DOHH2 (cell line): ENCODE data around the gene GGA2.

Source experiments
- H3F3A ChIP-seq: fragments of 200-600 bp; sonication (generic), shearing (Covaris generic); 2 replicates; pipeline ENCODE4 v1.6.0; 2016; ENCODE audit warnings: antibody characterized with exemption, mild to moderate bottlenecking; ENCODE audit not compliant: control insufficient read depth, insufficient read depth
- H3K27ac ChIP-seq: fragments of 200-600 bp; sonication (generic); 2 replicates; pipeline ENCODE4 v1.5.1; 2014; ENCODE audit warnings: low read depth, mild to moderate bottlenecking, low read length, moderate library complexity
- H3K27me3 ChIP-seq: fragments of 200-600 bp; sonication (generic); 2 replicates; pipeline ENCODE4 v1.6.1; 2014; ENCODE audit warnings: mild to moderate bottlenecking, low read length, mixed read lengths; ENCODE audit not compliant: control insufficient read depth
- H3K36me3 ChIP-seq: fragments of 200-600 bp; sonication (generic); 2 replicates; pipeline ENCODE4 v1.6.1; 2014; ENCODE audit warnings: mild to moderate bottlenecking, low read length, moderate library complexity, mixed read lengths; ENCODE audit not compliant: control insufficient read depth
- H3K4me1 ChIP-seq: fragments of 200-600 bp; sonication (generic); 2 replicates; pipeline ENCODE4 v1.6.1; 2014; ENCODE audit warnings: mild to moderate bottlenecking, low read length, mixed read lengths; ENCODE audit not compliant: control insufficient read depth
- H3K4me2 ChIP-seq: fragments of 200-600 bp; sonication (generic); 2 replicates; pipeline ENCODE4 v1.6.0; 2014; ENCODE audit warnings: mild to moderate bottlenecking, low read length, moderate library complexity
- H3K4me3 ChIP-seq: fragments of 200-600 bp; sonication (generic); 2 replicates; pipeline ENCODE4 v1.5.1; 2014; ENCODE audit warnings: mild to moderate bottlenecking, low read length, mixed read lengths
- H3K79me2 ChIP-seq: fragments of 200-600 bp; sonication (generic); 2 replicates; pipeline ENCODE4 v1.6.1; 2014; ENCODE audit warnings: mild to moderate bottlenecking, low read length, mixed read lengths; ENCODE audit not compliant: control insufficient read depth
- H3K9me2 ChIP-seq: fragments of 200-600 bp; sonication (generic); replicated peaks from 2 replicates; pipeline ENCODE4 v1.6.1; 2014; ENCODE audit warnings: mild to moderate bottlenecking, low read length, mixed read lengths; ENCODE audit not compliant: control insufficient read depth
- H3K9me3 ChIP-seq: fragments of 200-600 bp; sonication (generic); 2 replicates; pipeline ENCODE4 v1.6.1; 2014; ENCODE audit warnings: antibody characterized with exemption, low read length, mixed read lengths; ENCODE audit not compliant: control insufficient read depth, insufficient read depth
- H4K20me1 ChIP-seq: fragments of 200-600 bp; sonication (generic); 2 replicates; pipeline ENCODE4 v1.6.0; 2014; ENCODE audit warnings: low read depth, mild to moderate bottlenecking, antibody characterized with exemption, low read length, moderate library complexity; ENCODE audit not compliant: control insufficient read depth, insufficient read depth
- CTCF ChIP-seq: fragments of 200-600 bp; sonication (generic); IDR thresholded peaks from one replicate; pipeline ENCODE4 v1.5.1; 2014; ENCODE audit warnings: antibody characterized with exemption, mild to moderate bottlenecking, low read depth, low read length; ENCODE audit not compliant: poor library complexity, severe bottlenecking
- EZH2phosphoT487 ChIP-seq: fragments of 200-600 bp; sonication (generic); IDR thresholded peaks from 2 replicates; pipeline ENCODE4 v1.6.1; 2017; ENCODE audit warnings: borderline replicate concordance, mild to moderate bottlenecking, antibody characterized with exemption, low read length, moderate library complexity, mixed read lengths

GGA2 gene

GRCh38 chr16:23433261-23433920 lies 76.9 kb downstream of the GGA2 start:
- Histone ChIP-seq H3K36me3 (peaks cover 23% of the 10 kb centered on the region), H3K27me3 (no peaks in the 10 kb centered on the region)

GRCh38 chr16:23432176-23433128 lies 77.8 kb downstream of the GGA2 start:
- TF ChIP-seq CTCF (no peak), EZH2phosphoT487 (no peak)
- H3K4me3 ChIP-seq: no peak overlapping the region
- H3K36me3 ChIP-seq: peaks cover 23% of the 10 kb centered on the region
- H3K9me3 ChIP-seq: no peaks in the 10 kb centered on the region
- no peaks in the 10 kb centered on the region for H3K27me3 ChIP-seq
- H3K9me2 ChIP-seq: no peaks in the 10 kb centered on the region
- no peak overlapping the region for H3K27ac ChIP-seq
- H3K4me1 ChIP-seq: no peaks in the 10 kb centered on the region
- H3K79me2 ChIP-seq: no peaks in the 10 kb centered on the region
- H3K4me2 ChIP-seq: no peak overlapping the region
- no peaks in the 10 kb centered on the region; the same call in 1 of the 2 replicates for H4K20me1 ChIP-seq
- H3F3A ChIP-seq: peaks cover 5% of the 10 kb centered on the region; the same call in 1 of the 2 replicates

More at GRCh38 chr16:23433261-23433920, 76.9 kb downstream of the GGA2 start:
- no peaks in the 10 kb centered on the region for H3K9me2 ChIP-seq
- H3K27ac ChIP-seq: no peak overlapping the region
- H4K20me1 ChIP-seq: no peaks in the 10 kb centered on the region; the same call in 1 of the 2 replicates
- no peaks in the 10 kb centered on the region for H3K79me2 ChIP-seq
- no peaks in the 10 kb centered on the region for H3K4me1 ChIP-seq
- no peaks in the 10 kb centered on the region for H3K9me3 ChIP-seq
- TF ChIP-seq EZH2phosphoT487: no peak
- TF ChIP-seq CTCF: no peak
- peaks cover 5% of the 10 kb centered on the region; the same call in 1 of the 2 replicates for H3F3A ChIP-seq
- no peak overlapping the region for H3K4me3 ChIP-seq
- no peak overlapping the region for H3K4me2 ChIP-seq

GRCh38 chr16:23428351-23428750 lies 81.9 kb downstream of the GGA2 start:
- H3K27ac ChIP-seq: no peak overlapping the region
- H3K9me3 ChIP-seq: no peaks in the 10 kb centered on the region
- H4K20me1 ChIP-seq: no peaks in the 10 kb centered on the region
- H3K4me3 ChIP-seq: no peak overlapping the region
- H3K9me2 ChIP-seq: no peaks in the 10 kb centered on the region
- H3K36me3 ChIP-seq: peaks cover 10% of the 10 kb centered on the region
- H3K4me2 ChIP-seq: no peak overlapping the region
- H3K27me3 ChIP-seq: no peaks in the 10 kb centered on the region
- no peak for TF ChIP-seq EZH2phosphoT487
- no peak for TF ChIP-seq CTCF
- no peaks in the 10 kb centered on the region for H3K4me1 ChIP-seq
- H3F3A ChIP-seq: no peaks in the 10 kb centered on the region
- H3K79me2 ChIP-seq: no peaks in the 10 kb centered on the region
